ENCODE measurements around the gene TMEM33. TPM values are rescaled to one million over a fixed set of nuclear protein-coding genes. Genes with fewer than 3 reads are reported as not detected.

Gene TMEM33
- total RNA-seq, 2 experiments from 2014 or later = 94.2 to 95.4 TPM

DNA sequence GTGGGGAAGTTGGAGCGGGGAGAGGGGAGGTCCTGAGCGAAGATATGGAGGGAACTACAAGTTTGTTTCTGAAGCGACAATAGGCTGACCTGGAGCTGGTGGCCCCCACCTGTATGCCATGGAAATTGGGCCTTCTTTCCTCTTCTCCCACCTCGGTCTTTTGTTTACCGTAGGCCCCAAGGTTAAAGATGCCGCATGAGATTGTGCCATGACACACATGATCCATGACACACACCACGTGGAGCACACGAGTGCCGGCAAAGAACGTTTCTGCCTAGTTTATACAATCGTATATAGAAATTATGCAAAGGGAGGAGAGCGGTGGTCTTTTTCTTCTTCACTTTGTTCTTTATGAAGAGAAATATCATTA, 408 bp downstream of the TMEM33 start:
- POLR2A ChIA-PET = no interaction called here
- CTCF ChIA-PET = no interaction called here

DNA sequence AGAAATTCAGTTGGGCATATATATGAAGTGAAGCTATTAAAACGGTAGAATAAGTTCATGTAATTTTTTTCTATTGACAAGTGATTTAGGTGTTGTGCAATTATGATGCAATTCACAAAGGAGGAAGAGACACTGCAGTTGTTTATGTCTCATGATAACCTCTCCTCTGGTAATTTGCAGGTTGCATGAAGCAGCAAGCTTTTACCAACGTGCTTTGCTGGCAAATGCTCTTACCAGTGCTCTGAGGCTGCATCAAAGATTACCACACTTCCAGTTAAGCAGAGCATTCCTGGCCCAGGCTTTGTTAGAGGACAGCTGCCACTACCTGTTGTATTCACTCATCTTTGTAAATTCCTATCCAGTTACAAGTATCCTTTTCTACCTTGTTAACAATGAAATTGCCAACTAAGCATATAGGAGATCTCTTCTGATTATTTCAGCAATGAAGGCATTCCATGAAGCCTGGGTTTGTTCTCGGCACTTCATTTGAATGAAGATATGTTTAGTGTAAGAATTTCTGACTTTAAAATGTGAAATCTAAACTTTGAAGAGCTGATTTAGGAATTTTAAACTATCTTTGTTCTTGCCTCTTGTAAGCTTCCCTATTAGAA, 3.9 kb downstream of the TMEM33 start:
- ChIA-PET POLR2A (no interaction called here), CTCF (no interaction called here)

- POLR2A ChIA-PET = no interaction called here
- CTCF ChIA-PET = no interaction called here
Measured at GRCh38 chr4:41940834-41941233, 5.6 kb downstream of the TMEM33 start.

DNA sequence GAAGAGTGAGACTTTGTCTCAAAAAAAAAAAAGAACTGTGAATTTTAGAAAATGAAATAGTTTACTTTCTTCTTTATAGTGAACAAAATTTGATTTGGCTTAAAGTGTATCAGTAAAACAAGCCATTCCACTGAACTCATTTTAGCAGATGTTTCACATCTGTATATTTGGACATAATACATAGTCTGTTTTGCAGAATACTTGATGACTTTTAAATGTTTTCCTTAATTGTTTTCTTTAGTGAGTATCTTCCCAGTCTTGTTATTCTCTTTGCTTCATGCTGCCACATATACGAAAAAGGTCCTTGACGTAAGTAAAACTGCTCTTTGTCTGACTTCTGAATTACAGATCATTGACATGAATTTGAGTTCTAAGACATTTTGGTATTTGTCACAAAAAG, 8.3 kb downstream of the TMEM33 start:
- CTCF ChIA-PET = no interaction called here
- POLR2A ChIA-PET = no interaction called here

DNA sequence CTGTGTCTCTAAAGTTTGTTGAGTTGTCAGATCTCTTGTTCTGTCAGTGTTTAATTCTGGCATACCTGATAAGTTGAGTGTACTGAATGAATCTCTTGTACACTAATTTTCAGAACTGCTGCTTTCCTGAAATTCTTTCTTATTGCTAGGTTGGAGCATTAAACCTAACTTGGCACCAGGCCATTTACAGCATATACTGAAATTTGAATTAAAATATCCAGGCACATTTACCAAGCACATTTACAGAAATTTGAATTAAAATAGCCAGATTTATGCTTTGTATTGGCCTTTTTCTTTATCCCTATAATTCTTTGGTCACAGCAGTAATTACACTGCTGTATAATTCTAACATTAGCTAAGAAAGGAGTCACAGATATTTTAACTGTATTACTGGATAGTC, 8.9 kb downstream of the TMEM33 start:
- CTCF ChIA-PET = no interaction called here

GRCh38 chr4:41949531-41949930, 14.3 kb downstream of the TMEM33 start:
- CTCF ChIA-PET = no interaction called here
- POLR2A ChIA-PET = no interaction called here

More for the DNA sequence above, 8.9 kb downstream of the TMEM33 start:
- POLR2A ChIA-PET = no interaction called here

GRCh38 chr4:41957634-41958033, 22.4 kb downstream of the TMEM33 start:
- POLR2A ChIA-PET = no interaction called here
- CTCF ChIA-PET = no interaction called here

DNA sequence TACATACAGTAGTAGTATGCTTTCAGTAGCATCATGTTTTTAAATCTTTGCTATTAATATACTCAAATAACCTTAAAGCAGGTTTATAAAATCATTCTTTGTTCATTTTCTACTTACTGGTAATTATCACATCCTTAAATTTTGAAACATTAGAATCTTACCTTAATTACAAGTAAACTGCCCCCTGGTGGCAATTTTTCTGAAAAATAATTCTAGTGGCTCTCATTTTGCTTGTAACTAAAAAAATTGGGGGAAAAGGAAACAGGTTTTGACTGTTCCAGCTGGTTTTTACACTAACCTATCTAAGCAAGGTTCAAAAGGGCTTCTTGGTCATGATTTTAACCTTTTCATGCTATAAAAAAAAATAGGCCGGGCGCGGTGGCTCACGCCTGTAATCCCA, 27.9 kb downstream of the TMEM33 start:
- ChIA-PET CTCF (no interaction called here), POLR2A (no interaction called here)

GRCh38 chr4:41964401-41964800, 29.2 kb downstream of the TMEM33 start:
- ChIA-PET CTCF (no interaction called here), POLR2A (interaction anchor here (0.8 kb wide), 1 partner anchor 14 kb away, joined by 8 read pairs; no protein-coding TSS in a partner anchor)

GRCh38 chr4:41967392-41967791, 32.2 kb downstream of the TMEM33 start:
- ChIA-PET POLR2A (no interaction called here), CTCF (no interaction called here)

GRCh38 chr4:41969671-41970070, 34.4 kb downstream of the TMEM33 start:
- CTCF ChIA-PET = no interaction called here
- POLR2A ChIA-PET = no interaction called here

GRCh38 chr4:41975341-41975740, 40.1 kb downstream of the TMEM33 start:
- POLR2A ChIA-PET = no interaction called here
- CTCF ChIA-PET = no interaction called here

GRCh38 chr4:41976775-41977516, 41.7 kb downstream of the TMEM33 start:
- POLR2A ChIA-PET = no interaction called here
- CTCF ChIA-PET = no interaction called here

DNA sequence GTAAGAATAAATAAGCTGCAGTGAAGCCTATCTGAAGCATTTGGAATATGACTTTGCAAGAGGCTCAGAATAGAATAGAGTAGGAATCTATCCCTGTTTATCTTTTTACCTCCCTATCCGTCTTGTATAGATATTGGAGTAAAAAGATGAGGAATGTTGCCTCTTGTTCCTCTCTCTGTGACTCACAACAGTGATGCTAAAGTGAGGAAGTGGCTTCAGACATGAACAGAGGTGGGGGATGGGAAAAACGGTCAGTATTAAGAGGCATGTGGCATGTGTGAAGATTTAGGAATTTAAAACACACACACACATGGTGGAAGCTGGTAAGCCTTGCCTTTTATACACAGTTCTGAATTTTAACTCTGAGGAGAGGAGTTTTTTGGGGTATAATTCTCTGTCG, 42.5 kb downstream of the TMEM33 start:
- POLR2A ChIA-PET = interaction anchor here (0.6 kb wide), 1 partner anchor 14 kb away, joined by 8 read pairs; no protein-coding TSS in a partner anchor
- CTCF ChIA-PET = no interaction called here

GRCh38 chr4:41981456-41981855, 46.2 kb downstream of the TMEM33 start, which contains the start of gene DCAF4L1:
TSS of gene DCAF4L1 (plus strand) at chr4:41981756. CDS start at chr4:41981793, 37 bp downstream.
- ChIA-PET CTCF (interaction anchor here (0.5 kb wide), 1 partner anchor 102 kb away, joined by 3 read pairs; no protein-coding TSS in a partner anchor), POLR2A (no interaction called here)

DNA sequence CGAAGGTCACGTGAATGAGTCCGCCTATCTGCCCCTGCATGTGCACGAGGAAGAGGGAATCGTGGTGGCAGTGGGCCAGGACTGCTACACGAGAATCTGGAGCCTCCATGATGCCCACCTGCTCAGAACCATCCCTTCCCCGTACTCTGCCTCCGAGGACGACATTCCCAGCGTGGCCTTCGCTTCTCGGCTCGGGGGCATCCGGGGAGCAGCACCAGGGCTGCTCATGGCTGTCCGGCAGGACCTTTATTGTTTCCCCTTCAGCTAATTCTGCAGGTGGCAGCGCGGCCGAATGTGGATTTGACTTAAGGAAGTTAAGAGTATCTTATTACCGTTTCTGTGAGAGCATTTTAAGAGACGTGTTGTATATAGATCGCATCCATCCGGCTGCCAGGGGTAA, 47.5 kb downstream of the TMEM33 start:
- POLR2A ChIA-PET = no interaction called here
- CTCF ChIA-PET = no interaction called here

- ChIA-PET POLR2A (no interaction called here), CTCF (no interaction called here)
Measured at GRCh38 chr4:41985151-41985550, 49.9 kb downstream of the TMEM33 start.

GRCh38 chr4:41989994-41990364, 54.8 kb downstream of the TMEM33 start:
- CTCF ChIA-PET = interaction anchor here (0.8 kb wide), 1 partner anchor 36 kb away, joined by 3 read pairs; no protein-coding TSS in a partner anchor
- POLR2A ChIA-PET = interaction anchor here (0.5 to 0.6 kb wide), 2 partner anchors 17 to 20 kb away, joined by 3 read pairs; no protein-coding TSS in a partner anchor

DNA sequence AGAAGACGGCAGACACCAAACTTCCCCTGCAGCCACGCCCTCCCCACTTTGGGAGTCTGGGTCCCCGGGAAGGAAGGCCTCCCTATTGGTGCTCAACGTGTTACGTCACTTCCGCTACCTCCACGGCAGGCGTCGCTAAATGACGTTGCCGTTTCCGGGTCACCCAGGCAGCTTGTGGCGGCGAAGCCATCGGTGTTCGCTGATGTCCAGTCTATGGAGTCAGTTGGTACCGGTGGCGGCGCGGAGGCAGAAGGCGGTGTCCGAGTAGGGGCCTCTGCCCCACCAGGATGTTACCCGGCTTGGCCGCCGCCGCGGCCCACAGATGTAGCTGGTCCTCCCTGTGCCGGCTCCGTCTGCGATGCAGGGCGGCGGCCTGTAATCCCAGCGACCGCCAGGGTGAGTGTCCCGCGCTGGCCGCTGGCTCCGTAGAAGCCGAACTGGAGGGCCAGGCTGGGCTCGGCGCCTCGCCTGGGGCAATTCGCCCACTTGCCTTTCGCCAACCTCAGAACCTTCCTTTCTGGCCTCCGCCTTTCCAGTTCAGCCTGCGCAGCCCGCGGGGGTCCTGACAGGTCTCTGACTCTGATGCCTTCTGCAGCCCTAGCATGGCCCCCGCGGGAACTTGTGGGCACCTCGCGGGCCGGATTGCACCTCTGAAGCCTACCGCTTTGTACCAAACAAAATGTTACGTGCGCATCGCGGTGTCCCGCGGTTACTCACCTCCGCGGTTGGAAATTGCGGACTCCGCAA, 55.3 kb downstream of the TMEM33 start, which contains the start of gene SLC30A9:
TSS of gene SLC30A9 (plus strand) at position 166 of the 747 bp plus-strand sequence. CDS start at position 288, 122 bp downstream.
- POLR2A ChIA-PET = interaction anchor here (0.5 to 0.6 kb wide), 2 partner anchors 16 to 19 kb away, joined by 3 read pairs; no protein-coding TSS in a partner anchor

DNA sequence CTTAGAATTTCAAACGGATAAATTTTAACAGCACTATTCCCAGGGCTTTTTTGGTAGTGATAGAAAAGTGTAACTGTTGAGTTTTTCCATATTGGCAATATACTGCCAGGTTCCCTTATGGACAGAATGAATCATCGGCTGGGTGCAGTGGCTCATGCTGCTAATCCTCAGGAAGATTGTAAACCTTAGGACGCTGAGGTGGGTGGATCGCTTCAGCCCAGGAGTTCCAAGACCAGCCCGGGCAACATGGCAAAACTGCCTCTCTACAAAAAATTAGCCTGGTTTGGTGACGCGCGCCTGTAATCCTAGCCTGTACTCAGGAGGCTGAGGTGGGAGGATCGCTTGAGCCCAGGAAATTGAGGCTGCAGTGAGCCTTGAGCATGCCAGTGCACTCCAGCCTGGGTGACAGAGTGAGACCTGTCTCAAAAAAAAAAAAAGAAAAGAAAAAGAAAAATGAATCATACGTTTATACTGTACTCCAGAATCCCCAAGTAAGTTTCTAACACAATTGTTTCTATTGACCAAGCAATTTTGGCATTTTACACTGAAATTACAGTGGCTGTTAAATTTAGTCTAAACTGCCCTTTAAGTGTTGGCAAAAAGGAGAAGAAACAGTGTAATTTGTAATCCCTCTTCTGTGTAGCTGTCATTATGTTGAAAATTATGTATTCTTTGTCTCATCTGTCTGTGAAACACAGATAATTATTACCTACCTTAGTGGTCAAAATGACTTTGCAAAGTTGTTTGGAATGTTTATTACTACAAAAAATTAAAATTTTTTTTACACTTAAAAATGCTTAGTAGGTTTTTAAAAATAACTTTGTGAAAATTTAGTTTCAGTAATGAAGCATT, 56.9 kb downstream of the TMEM33 start:
- CTCF ChIA-PET = no interaction called here

More for the DNA sequence above, 55.3 kb downstream of the TMEM33 start, which contains the start of gene SLC30A9:
- CTCF ChIA-PET = interaction anchor here (0.8 kb wide), 1 partner anchor 36 kb away, joined by 3 read pairs; no protein-coding TSS in a partner anchor

More for the DNA sequence above, 56.9 kb downstream of the TMEM33 start:
- POLR2A ChIA-PET = no interaction called here
